ENCODE measurements around the gene COL5A2.

COL5A2 gene

DNA sequence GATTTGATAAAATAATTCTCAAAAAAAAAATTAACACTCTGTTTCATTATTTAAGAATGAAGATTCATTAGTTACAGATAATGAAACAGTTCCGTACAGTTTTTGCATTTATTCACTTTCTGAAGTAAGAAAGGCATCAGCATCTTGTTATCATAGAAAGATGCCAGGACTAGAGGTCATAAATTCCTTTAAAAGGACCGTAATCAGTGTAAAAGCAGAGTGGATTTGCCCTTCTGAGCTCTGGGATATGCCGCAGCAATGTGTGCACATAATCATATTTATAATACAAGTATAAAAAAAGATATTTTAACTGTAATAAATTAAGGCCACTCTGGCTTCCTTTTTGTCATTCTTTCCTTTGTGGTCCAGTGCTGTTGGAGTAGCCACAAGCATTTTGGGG, 37.5 kb upstream of the COL5A2 start:
- DNase-seq (ENCODE audit: low read depth): no peak
- no peak overlapping the region for H3K4me3 ChIP-seq (ENCODE audit: low read length)
- TF ChIP-seq, protein P1, sequence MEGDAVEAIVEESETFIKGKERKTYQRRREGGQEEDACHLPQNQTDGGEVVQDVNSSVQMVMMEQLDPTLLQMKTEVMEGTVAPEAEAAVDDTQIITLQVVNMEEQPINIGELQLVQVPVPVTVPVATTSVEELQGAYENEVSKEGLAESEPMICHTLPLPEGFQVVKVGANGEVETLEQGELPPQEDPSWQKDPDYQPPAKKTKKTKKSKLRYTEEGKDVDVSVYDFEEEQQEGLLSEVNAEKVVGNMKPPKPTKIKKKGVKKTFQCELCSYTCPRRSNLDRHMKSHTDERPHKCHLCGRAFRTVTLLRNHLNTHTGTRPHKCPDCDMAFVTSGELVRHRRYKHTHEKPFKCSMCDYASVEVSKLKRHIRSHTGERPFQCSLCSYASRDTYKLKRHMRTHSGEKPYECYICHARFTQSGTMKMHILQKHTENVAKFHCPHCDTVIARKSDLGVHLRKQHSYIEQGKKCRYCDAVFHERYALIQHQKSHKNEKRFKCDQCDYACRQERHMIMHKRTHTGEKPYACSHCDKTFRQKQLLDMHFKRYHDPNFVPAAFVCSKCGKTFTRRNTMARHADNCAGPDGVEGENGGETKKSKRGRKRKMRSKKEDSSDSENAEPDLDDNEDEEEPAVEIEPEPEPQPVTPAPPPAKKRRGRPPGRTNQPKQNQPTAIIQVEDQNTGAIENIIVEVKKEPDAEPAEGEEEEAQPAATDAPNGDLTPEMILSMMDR (conservative IDR thresholded peaks at IDR 0.05; ENCODE audit: low read length): no peak

- TF ChIP-seq, protein P1 (conservative IDR thresholded peaks at IDR 0.05; ENCODE audit: low read length): no peak
- no peak for DNase-seq (ENCODE audit: low read depth)
- no peak overlapping the region for H3K4me3 ChIP-seq (ENCODE audit: low read length)
These were observed 34.9 kb upstream of the COL5A2 start for GRCh38 chr2:189214484-189214883.

DNA sequence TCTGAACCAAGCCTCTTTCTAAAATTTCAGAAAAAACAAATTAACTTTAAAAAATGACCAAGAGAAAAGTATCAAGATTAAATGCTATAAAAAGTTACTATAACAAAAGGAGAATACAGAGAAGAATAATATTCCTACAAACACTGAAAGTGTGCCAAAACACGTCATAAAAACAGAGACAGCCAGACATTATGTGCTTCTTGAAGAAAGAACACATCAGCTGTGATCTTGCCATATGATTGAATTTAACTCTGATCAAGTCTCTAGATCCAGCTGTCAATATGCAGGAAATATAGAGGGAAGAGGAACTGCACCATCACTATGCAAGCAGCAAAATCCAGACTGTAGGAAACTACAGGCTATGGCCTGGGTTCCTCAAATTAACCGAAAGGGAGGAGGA, 33.7 kb upstream of the COL5A2 start:
- TF ChIP-seq, protein P1 (conservative IDR thresholded peaks at IDR 0.05; ENCODE audit: low read length): no peak
- H3K4me3 ChIP-seq (ENCODE audit: low read length): no peak overlapping the region
- no peak for DNase-seq (ENCODE audit: low read depth)

- peak overlapping the region; percentile 31 for H3K4me3 ChIP-seq (ENCODE audit: low read length)
- TF ChIP-seq, protein P1 (conservative IDR thresholded peaks at IDR 0.05; ENCODE audit: low read length): no peak
- peak; percentile 96 for DNase-seq (ENCODE audit: low read depth)
These were observed 30.9 kb upstream of the COL5A2 start for GRCh38 chr2:189210250-189211087.

GRCh38 chr2:189208254-189208653, 28.7 kb upstream of the COL5A2 start:
- TF ChIP-seq, protein P1 (conservative IDR thresholded peaks at IDR 0.05; ENCODE audit: low read length): no peak
- no peak overlapping the region for H3K4me3 ChIP-seq (ENCODE audit: low read length)
- DNase-seq (ENCODE audit: low read depth): no peak

GRCh38 chr2:189204322-189204941, 24.9 kb upstream of the COL5A2 start:
- TF ChIP-seq, protein P1 (conservative IDR thresholded peaks at IDR 0.05; ENCODE audit: low read length): no peak
- H3K4me3 ChIP-seq (ENCODE audit: low read length): no peak overlapping the region
- peak; percentile 63 for DNase-seq (ENCODE audit: low read depth)

Measured in AG10803 (cell line).